GM18867 (cell line): ENCODE measurements around the gene BRMS1.

ENCODE experiments used
- ATAC-seq: cut with Tn5 transposase; IDR thresholded peaks from one replicate; pipeline ENCODE4 v1.9.1; 2021; ENCODE audit warnings: mild to moderate bottlenecking, moderate library complexity; ENCODE audit not compliant: unreplicated experiment

The BRMS1 gene

DNA sequence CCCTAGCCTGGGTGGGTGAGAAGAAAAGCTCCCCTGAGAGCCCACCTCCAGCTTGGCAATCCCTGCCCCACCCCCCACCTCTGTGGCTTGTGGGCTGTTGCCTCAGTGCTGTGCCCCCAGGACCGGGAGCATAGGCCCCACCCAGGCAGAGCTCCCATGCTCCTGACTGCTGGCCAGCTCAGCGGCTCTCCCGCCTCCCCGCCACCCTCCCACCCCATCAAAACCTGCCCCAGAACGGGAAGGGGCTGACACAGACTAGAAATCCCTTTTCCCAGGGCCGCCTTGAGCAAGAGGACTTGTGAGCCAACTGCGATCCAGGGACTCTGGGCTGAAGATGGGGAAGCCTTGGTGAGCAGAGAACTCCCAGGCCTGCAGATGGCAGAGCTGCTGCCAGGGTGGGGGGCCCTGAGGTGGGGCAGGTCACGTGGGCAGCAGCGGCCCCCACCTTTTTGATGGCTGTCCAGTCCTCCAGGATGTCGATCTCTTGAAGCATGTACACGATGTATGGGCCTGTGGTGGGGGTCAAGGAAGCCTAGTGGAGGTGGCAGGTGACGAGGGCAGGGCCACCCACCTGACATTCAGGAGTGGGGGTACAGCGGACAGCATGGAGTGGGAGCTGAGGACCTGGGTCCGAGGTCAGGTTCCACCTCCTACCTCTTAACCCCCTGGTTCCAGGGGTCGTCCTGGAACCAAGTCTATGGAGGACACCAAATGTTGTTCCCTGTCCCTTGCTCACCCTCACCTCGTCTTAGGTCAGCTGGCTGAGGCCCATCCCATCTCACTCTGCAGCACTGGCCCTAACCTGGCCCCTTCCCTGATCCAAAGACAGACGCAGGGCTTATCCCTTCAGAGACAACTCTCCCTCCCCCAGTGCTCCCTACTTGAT, 6.4 kb downstream of the BRMS1 start:
- ATAC-seq, result no peak

DNA sequence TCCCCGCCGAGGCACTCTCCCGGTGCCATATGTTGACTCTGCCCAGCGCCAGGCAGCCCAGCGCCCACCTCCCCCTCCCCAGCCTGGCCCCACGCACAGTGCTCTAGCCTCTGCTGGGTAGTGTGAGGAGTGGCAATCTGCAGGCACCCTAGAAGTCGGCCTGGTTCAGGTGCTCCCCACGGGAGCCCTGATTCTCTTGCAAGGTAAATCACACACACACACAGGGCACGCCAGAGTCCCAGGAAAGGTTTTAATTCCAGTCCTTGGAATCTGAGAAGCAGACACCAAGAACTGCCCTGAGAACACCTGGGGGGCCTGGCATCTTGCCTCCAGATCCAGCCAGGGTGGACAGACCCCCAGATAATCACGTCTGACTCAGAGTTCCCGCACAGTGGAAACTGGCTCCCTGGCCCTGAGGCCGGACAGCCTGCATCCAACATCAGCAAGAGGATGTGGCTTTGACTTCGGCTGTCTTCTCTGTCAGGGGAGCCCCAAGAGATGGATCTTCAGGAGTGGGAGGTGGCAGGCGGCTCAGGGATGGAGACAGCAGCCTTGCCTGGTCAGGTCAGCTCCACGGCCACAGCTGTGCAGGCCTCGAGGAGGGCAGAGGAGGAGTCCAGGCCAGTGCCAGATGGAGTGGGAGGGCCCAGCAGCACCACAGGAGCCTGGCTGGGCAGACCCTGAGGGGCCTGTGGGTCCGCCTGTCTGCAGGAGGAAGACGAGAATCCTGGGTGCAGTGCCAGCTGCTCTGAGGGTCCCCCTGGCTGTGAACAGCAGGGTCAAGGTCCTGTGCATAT, 7.6 kb downstream of the BRMS1 start:
- no peak for ATAC-seq

DNA sequence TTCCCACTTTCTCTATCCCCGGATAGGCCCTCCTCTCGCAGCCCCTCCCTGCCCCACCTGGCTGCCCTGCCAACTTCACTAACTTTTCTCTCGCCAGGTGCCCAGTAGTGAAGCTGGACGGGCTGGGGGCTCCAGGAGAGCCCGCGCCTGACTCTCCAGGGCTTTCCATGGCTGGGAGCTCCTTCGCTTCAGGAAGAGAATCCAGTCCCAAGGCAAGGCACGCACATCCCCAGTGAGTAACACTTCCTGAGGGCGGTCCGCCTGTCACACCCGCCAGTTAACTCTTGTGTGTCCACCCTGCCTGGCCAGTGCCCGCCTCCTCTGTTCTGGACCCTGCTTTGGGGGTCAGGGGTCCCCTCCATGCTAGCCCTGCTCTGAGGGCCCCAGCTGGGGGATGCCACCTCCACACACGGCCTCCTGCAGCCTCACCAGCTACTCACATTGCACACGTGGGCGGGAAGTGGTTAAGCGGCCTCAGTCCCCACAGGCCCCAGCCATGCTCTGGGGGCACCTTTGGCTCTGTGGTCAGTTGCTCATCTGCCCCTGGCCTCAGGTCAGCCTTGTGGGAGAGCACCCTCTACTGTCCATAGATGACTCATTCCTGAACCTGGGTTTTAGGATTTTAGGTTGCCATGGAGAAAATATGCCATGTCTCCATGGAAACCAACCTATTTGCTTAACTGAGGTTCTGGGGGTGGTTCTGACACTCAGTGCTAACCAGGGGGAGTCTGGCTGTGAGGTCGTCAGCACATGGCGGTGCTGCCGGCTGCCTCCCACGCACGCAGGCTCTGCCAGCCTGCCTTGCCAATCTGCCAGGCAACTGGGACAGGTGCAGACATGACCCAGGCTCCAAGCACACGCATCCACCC, 8.4 kb downstream of the BRMS1 start, which contains the start of gene RIN1:
RIN1 (minus strand) TSS at position 201 of the 869 bp plus-strand sequence; CDS start at position 169, 32 bp downstream.
- peak; percentile 51 for ATAC-seq

GRCh38 chr11:66335531-66336233, 9.2 kb downstream of the BRMS1 start:
- ATAC-seq, result no peak

- no peak for ATAC-seq
Measured at GRCh38 chr11:66334605-66335442, 10.1 kb downstream of the BRMS1 start.

- ATAC-seq, result no peak
Measured at GRCh38 chr11:66333896-66334604, 10.9 kb downstream of the BRMS1 start.

DNA sequence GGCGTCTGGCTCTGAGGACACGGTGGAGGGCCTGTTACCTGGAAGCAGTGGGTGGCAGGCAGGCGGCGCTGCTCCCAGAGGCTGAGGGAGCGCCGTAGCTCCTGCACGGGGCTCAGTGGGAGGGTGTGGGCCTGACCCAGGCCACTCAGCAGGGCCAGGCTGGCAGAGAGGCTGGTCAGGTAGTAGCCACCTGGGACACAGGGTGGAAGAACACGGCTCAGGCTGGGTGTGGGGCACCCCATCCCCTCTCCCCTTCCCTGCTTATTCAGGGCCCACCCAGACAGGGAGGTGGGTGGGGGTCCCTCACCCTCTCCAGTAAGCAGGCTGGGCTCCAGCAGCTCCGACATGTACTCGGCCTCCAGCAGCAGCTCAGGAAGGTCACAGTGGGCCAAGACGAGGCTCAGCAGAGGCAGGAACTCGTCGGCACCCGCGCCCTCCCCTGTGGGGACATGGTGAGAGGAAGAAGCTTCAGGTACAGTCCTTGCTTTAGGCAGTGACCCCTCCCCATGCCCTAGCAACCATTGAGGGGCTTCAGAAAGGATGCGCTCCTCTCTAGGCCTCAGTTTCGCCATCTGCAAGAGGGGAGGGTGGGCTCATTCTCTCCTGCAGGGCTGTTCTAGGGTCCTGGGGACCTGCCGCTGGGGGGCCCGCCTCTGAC, 11.6 kb downstream of the BRMS1 start:
- ATAC-seq, result no peak

- ATAC-seq, result no peak
Measured at GRCh38 chr11:66332371-66333219, 12.3 kb downstream of the BRMS1 start.

DNA sequence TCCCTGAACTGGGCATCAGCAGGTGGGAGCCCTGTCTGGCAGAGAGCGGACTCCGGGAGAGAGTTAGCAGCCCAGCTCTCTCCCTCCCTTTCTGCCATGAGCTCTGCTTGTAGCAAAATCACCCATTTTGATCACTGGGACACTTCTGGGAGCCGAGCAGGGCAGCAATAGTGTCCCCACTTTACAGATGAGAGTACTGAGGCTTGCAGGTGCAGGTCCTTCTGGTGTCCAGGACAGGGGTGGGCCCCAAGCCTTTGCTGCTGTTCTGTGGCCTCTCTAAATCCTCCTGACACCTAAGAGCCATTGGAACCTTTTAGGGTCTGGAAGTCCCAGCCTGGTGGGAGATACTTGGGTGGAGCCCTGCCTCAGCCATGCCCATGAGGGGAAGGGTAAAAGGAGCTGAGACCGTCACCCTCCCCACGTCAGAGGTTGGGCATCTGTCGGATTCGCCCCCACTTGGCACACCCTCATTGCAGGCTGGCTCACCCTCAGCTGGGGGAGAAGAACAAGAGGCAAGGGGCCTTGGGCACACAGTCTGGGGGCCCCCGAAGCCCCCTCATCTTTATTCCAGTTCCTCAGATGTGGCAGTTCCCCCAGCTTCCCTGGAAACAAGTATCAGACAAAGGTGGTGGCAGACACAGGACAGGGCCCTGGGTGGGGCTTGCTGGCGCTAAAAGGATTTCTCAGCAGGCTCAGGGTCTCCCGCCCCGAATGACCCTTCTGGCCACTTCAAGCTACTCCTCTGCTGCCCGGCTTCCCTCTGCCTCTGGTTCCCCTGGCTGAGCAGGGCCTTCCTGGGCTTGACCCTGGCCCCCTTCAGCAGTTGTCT, 13.1 kb downstream of the BRMS1 start:
- no peak for ATAC-seq

- ATAC-seq, result no peak
Measured at GRCh38 chr11:66330931-66331330, 14.0 kb downstream of the BRMS1 start.

DNA sequence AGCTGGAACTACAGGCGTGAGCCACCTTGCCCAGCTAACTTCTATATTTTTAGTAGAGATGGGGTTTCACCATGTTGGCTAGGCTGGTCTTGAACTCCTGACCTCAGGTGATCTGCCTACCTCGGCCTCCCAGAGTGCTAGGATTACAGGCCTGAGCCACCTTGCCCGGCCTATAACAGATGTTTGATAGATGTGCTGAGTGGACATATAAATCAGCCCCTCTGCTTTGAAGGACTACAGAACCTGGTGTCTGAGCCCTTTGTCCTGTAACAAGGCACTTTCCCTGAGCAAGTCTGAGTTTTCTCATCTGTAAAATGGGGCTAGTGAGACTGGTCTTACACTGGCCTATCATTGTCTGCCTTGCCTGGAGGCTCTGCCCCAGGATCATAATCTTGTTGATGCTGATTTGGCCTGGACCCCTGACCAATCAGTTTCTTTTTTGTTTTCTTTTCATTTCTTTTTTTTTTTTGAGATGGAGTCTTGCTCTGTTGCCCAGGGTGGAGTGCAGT, 15.7 kb downstream of the BRMS1 start:
- no peak for ATAC-seq

GRCh38 chr11:66328302-66329144, 16.4 kb downstream of the BRMS1 start:
- peak; percentile 62 for ATAC-seq

DNA sequence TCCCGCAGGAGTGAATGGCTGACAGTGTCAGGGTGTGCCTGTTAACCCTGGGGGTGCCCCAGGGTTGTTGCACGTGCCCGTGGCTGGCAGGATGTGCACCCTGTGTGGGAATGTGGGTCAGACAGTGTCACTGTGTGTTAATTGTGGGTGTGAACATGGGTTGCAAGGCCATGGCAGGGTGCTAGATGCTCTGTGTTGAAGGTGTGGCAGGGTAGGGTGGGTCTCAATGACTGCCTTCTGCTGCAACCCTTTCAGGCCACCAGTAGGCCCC, 16.9 kb downstream of the BRMS1 start:
- ATAC-seq, result no peak

- no peak for ATAC-seq
Measured at GRCh38 chr11:66327171-66328030, 17.5 kb downstream of the BRMS1 start.
